22Rv1 (cell line): ENCODE results near the gene ITM2B.

Source experiments
- H3K27ac ChIP-seq: fragments of 450-650 bp; 2 replicates; pipeline ENCODE4 v1.5.1; 2017
- CTCF ChIP-seq: fragments of 450-650 bp; IDR thresholded peaks from 2 replicates; pipeline ENCODE4 v1.5.1; 2017; ENCODE audit warnings: mild to moderate bottlenecking
- ZFX ChIP-seq: fragments of 450-650 bp; IDR thresholded peaks from 2 replicates; pipeline ENCODE4 v1.6.1; 2017; ENCODE audit warnings: antibody characterized with exemption, borderline replicate concordance

Gene ITM2B

DNA sequence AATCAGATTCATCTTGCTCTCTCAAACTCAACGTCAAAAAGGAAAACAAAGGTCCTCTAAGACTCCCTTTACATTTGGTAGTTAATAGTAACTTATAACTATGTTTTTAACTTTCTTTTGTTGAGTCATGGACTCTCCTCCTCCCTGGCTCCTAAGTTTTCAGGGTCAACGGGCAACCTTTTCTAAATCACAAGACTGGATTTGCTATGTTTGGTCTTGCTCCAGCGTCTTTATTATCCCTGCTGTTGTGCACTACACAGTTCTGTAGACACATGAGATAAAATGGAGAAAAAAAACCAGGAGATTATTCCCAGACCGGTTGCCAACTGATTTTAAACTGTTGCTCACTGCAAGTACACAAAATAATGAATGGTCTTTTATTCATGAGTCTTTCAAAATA is 1.9 kb upstream of the ITM2B start:
- TF ChIP-seq CTCF (no peak), ZFX (no peak)
- H3K27ac ChIP-seq, result no peak overlapping the region

GRCh38 chr13:48231933-48232332 is 1.1 kb upstream of the ITM2B start:
- H3K27ac ChIP-seq, result no peak overlapping the region
- TF ChIP-seq ZFX (no peak), CTCF (no peak)

DNA sequence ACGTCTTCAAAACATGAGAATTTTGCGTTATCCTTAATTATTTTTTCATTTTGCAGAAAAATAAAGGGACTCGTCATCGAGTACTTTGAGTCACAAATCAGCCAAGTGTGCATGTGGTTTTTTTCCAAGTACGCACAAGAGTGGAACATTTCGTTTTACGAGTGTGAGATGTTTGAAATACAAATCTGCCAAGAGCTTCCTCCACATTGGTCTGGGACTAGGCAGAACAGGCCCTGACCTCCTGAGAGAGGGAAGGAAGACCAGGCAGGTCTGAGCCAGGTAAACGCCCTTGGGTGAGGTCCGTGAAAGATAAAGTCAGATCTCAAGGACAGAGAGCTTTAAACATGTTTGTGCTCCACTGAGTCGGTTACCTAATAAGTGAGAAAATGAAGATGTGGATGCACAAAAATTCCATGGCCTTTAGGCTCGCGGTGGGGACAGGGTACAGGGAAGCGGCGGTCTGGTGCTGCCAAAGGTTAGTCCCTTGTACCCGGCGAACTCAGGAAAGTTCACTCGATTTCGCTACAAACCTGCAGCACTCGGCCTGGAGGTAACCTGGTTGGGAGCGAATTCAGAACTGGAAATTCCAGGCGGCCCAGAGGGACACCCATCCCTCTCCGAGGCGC is 473 bp upstream of the ITM2B start:
- TF ChIP-seq CTCF (no peak), ZFX (no peak)
- H3K27ac ChIP-seq, result peak overlapping the region; percentile 71

- peak overlapping the region; percentile 71 for H3K27ac ChIP-seq
- no peak for TF ChIP-seq ZFX
- TF ChIP-seq CTCF, result no peak
These were observed 983 bp downstream of the ITM2B start for GRCh38 chr13:48233889-48234488.

DNA sequence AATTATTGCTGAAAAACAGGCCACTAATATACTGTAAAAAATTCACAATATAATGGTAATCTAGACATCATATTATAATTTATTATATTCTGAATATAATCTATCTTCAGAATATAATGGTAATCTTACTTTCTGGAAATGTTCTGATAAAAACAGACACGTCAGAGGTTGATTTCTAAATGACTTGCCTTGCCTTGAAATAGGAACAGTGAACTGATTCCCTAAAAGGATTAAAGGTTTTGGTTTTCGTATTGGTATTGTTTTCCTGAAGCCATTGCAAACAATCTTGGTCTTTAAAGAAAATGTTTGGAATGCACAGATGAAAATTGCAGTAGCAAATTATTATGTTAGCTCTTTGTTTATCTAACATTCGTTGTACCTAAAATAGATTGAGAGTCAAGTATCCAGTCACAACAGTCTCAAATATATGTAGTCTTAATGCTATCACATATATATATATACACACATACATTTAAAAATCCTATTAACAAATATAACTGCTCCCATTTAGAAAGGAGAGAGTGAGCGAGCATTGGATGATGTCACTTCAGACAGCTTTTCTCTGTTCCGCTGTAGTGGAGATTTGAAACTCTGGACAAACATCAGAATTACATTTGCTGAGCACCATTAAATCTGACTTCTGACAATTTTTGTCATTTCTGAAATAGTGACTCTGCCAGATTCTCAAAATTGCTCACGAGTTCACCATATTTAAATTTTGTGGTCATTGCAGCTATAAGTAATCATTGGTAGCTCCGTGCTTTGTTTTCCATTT is 1.7 kb downstream of the ITM2B start:
- H3K27ac ChIP-seq, result no peak overlapping the region

DNA sequence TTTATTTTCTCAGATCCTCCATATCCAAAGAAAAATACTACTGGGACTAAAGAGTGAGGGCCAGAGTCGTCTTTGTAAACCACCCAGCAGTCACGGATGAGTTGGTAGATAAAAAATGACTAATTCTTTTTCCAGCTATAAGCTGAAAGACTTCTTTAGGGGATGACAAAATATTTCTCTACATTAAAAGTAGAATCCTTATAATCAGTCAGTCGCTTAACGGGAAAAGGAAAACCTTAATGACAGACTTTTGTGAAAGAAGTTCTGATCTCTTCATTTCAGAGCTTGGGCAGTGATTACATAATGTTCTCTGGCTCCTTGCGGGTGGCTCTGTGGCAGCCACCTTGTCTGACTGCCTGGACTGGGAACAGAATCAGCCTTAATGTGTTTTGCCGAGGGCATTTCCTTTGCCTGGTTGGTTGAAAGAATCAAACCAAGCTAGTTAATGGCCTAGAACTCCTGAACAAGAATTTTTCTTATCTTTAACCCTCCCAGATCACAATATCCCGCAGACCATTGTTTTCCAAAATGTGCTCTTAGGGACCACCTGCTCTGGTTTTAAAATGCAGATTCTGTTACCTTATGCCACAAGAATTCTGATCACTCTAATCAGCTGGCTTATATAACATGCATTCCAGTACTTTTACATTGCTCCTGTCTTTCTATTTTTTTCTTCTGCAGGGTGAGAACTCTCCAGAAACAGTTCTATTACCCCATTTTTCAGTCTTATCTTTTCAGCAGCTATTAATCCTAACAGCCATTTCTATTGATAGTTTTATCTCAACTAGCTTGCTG is 2.5 kb downstream of the ITM2B start:
- TF ChIP-seq ZFX, result no peak
- no peak for TF ChIP-seq CTCF
- no peak overlapping the region for H3K27ac ChIP-seq

More for the DNA sequence above, 1.7 kb downstream of the ITM2B start:
- no peak for TF ChIP-seq ZFX
- TF ChIP-seq CTCF, result no peak
